Lung (tissue), 12 donors: ENCODE data around the gene NUDT21. TPM values are rescaled to one million over a fixed set of nuclear protein-coding genes. Genes with fewer than 3 reads are reported as not detected.

Source experiments
- ATAC-seq: fragments of 200-7000 bp; cut with Tn5 transposase; one replicate; pipeline ENCODE4 v1.9.1; 2020; ENCODE audit warnings: moderate number of reproducible peaks; ENCODE audit not compliant: insufficient read depth, low FRiP score
- DNase-seq, 3 donors: peaks; one replicate each; pipeline ENCODE4 v3.0.0-alpha.2; 2013 to 2017
- H3K27ac ChIP-seq, 2 donors: one replicate each; pipeline ENCODE4 v1.5.1; 2013; ENCODE audit warnings: mild to moderate bottlenecking in 2 of 2, moderate library complexity in 2 of 2, control low read depth in 1 of 2, inconsistent platforms in 1 of 2, low read depth in 1 of 2, low read length in 1 of 2
- H3K27me3 ChIP-seq, 3 donors: one replicate each; pipeline ENCODE4 v1.5.1; 2013; ENCODE audit warnings: low read length in 2 of 3; ENCODE audit not compliant: control insufficient read depth in 3 of 3, insufficient read depth in 3 of 3
- H3K36me3 ChIP-seq, 4 donors: one replicate each; pipeline ENCODE4 v1.5.1; 2013; ENCODE audit warnings: low read length in 4 of 4, mild to moderate bottlenecking in 1 of 4, moderate library complexity in 1 of 4; ENCODE audit not compliant: control insufficient read depth in 4 of 4, insufficient read depth in 4 of 4
- H3K4me1 ChIP-seq, 5 donors: one replicate each; pipeline ENCODE4 v1.5.1; 2013; ENCODE audit warnings: low read length in 5 of 5, mild to moderate bottlenecking in 2 of 5, moderate library complexity in 1 of 5; ENCODE audit not compliant: control insufficient read depth in 5 of 5, insufficient read depth in 5 of 5
- H3K4me3 ChIP-seq: one replicate; pipeline ENCODE4 v1.5.1; 2013; ENCODE audit warnings: mild to moderate bottlenecking, control low read depth, moderate library complexity
- H3K9ac ChIP-seq, 2 donors: one replicate each; pipeline ENCODE4 v1.5.1; 2013; ENCODE audit warnings: low read length in 2 of 2, control low read depth in 1 of 2; ENCODE audit not compliant: insufficient read depth in 1 of 2
- H3K9me3 ChIP-seq, 4 donors: one replicate each; pipeline ENCODE4 v1.5.1; 2013; ENCODE audit warnings: low read length in 3 of 4, mild to moderate bottlenecking in 1 of 4, moderate library complexity in 1 of 4; ENCODE audit not compliant: control insufficient read depth in 4 of 4, insufficient read depth in 3 of 4
- WGBS, 2 donors: extraction: QIAGEN DNeasy Blood & Tissue Kit; methylation state at CpG; one replicate each; pipeline ENCODE4 v1.1.7; 2013; 5-methylcytosine and 5-hydroxymethylcytosine counted together
- polyA plus RNA-seq, 2 donors: library from polyadenylated mRNA; stranded (reverse); fragments of 200-250 nt; gene quantifications; one replicate each; pipeline ENCODE4 v1.2.1, GENCODE V29; 2013
- total RNA-seq, 2 donors: library from RNA; depleted of rRNA in 1 of 2; stranded (reverse); fragments of >200 nt in 1 of 2; gene quantifications; one replicate each; pipeline ENCODE4 v1.2.1, GENCODE V29; 2014 to 2021
- TF ChIP-seq, protein P1 (sequence below): IDR thresholded peaks from 2 replicates; pipeline ENCODE4 v1.5.1; 2012; ENCODE audit warnings: mild to moderate bottlenecking; ENCODE audit errors: control extremely low read depth, extremely low read depth
- donor health status: control.
- donor health status: control.
- donor health status: Bipolar disorder and iron deficiency.
- donor health status: healthy.
- donor health status: DM: yes; HTN: yes; CAD: no.

The NUDT21 gene
- total and polyA plus RNA-seq, 4 donors: 30.9 to 91.0 (median 60.5) TPM

DNA sequence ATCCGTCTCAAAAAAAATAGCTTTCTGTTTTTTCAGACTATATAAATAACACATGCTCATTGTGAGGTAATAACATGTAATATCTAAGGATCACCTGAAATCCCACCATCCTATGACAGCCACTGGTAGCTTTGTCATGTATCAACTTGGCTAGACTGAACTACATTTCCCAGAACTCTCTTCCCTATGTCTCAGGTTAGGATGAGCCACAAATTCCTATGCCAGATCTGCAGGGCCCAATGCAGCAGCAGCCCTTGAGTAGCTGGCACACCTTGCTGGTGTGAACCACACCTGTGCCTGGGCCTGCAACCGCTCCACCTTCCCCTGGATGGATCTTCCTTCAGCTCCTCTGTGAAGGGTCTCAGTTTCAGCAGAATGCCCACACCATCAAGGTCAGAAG lies 28.3 kb upstream of the NUDT21 start:
- no peak for ATAC-seq
- no peaks in the 10 kb centered on the region for H3K27me3 ChIP-seq

GRCh38 chr16:56478281-56479049 lies 27.3 kb upstream of the NUDT21 start:
- Histone ChIP-seq H3K4me1 (no peaks in the 10 kb centered on the region), H3K9me3 (no peaks in the 10 kb centered on the region), H3K4me3 (no peak overlapping the region), H3K27me3 (no peaks in the 10 kb centered on the region), H3K9ac (no peak overlapping the region), H3K27ac (no peak overlapping the region), H3K36me3 (peaks cover 22 to 27% (median 25%) of the 10 kb centered on the region in 4 donors)
- ATAC-seq (no peak), DNase-seq (no peak)
- TF ChIP-seq, protein P1, sequence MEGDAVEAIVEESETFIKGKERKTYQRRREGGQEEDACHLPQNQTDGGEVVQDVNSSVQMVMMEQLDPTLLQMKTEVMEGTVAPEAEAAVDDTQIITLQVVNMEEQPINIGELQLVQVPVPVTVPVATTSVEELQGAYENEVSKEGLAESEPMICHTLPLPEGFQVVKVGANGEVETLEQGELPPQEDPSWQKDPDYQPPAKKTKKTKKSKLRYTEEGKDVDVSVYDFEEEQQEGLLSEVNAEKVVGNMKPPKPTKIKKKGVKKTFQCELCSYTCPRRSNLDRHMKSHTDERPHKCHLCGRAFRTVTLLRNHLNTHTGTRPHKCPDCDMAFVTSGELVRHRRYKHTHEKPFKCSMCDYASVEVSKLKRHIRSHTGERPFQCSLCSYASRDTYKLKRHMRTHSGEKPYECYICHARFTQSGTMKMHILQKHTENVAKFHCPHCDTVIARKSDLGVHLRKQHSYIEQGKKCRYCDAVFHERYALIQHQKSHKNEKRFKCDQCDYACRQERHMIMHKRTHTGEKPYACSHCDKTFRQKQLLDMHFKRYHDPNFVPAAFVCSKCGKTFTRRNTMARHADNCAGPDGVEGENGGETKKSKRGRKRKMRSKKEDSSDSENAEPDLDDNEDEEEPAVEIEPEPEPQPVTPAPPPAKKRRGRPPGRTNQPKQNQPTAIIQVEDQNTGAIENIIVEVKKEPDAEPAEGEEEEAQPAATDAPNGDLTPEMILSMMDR: no peak
- 54 to 74% methylated on average over 2 of the region's 2 CpGs for WGBS, 2 donors

More for the DNA sequence above, 28.3 kb upstream of the NUDT21 start:
- Histone ChIP-seq H3K9me3 (no peaks in the 10 kb centered on the region), H3K27ac (no peak overlapping the region), H3K9ac (no peak overlapping the region), H3K4me1 (no peaks in the 10 kb centered on the region), H3K36me3 (peaks cover 25 to 26% (median 26%) of the 10 kb centered on the region in 4 donors), H3K4me3 (no peak overlapping the region)
- DNase-seq: no peak
- TF ChIP-seq, protein P1: no peak
- 94 to 98% methylated on average over 2 of the region's 2 CpGs for WGBS, 2 donors

DNA sequence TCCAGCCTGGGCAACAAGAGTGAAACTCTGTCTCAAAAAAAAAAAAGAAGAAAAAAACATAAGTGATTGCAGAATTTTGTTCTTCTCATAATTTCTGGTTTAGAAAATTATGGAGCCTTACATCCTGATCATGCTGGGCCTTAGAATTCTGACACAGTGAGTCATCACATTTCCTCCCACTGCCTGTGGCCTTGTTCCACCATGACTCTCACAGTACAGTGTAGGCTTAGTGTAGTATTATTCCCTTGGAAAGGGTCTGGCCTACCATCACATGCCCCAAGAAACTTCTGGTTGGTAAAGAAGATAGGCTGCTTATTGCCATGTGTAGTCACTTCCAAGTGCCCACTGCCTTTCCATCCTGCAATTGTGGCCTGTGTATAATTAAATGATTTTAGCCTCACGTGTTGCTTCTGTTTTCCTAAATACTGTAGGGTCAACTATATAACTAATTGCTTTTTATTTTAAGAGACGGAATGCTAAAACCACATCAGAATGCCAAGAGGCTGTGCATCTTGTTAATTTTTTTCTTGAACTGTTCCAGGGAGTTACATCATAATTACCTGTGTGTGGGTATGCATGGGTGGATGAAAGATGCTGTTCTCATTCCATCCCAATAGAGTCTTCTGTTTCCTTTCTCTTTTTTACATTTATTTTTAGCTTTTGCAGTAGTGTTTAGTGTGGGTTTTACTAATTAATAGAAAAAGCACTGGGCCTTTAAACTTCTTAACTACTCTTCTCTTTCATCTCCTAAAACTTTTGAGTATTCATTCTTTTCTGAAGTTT lies 26.2 kb upstream of the NUDT21 start:
- 90 to 93% methylated on average over 2 of the region's 2 CpGs for WGBS, 2 donors
- ATAC-seq: no peak
- no peaks in the 10 kb centered on the region for H3K9me3 ChIP-seq
- TF ChIP-seq, protein P1: no peak
- H3K4me3 ChIP-seq: no peak overlapping the region
- H3K9ac ChIP-seq: no peak overlapping the region
- H3K27ac ChIP-seq: no peak overlapping the region
- H3K4me1 ChIP-seq: no peaks in the 10 kb centered on the region
- H3K27me3 ChIP-seq: no peaks in the 10 kb centered on the region
- H3K36me3 ChIP-seq: peaks cover 15 to 30% (median 25%) of the 10 kb centered on the region in 4 donors
- DNase-seq: no peak
